Transverse colon (tissue), 4 donors: ENCODE data around the gene SNORC. TPM values are rescaled to one million over a fixed set of nuclear protein-coding genes. Genes with fewer than 3 reads are reported as not detected.

Experiments
- DNase-seq: peaks from one replicate; pipeline ENCODE4 v3.0.0-alpha.2; 2019
- H3K27ac ChIP-seq, 4 donors: fragments of 200-600 bp; sonication (generic); 2 replicates each; pipeline ENCODE4 v1.5.1; 2016 to 2018; ENCODE audit warnings: inconsistent platforms in 4 of 4
- H3K27me3 ChIP-seq: fragments of 200-600 bp; sonication (generic); 2 replicates; pipeline ENCODE4 v1.5.1; 2017; ENCODE audit warnings: inconsistent platforms
- H3K36me3 ChIP-seq, 4 donors: fragments of 200-600 bp; sonication (generic); 2 replicates each; pipeline ENCODE4 v1.5.1; 2017 to 2019; ENCODE audit warnings: inconsistent platforms in 4 of 4
- H3K4me1 ChIP-seq, 4 donors: fragments of 200-600 bp; sonication (generic); 2 replicates each; pipeline ENCODE4 v1.5.1; 2017 to 2020; ENCODE audit warnings: inconsistent platforms in 4 of 4
- H3K4me3 ChIP-seq, 4 donors: fragments of 200-600 bp; sonication (generic); 1 replicate in 1 of 4; 2 replicates in 3 of 4; pipeline versions ENCODE4 v1.5.1 to v1.6.1; 2017 to 2019; ENCODE audit warnings: inconsistent platforms in 4 of 4
- H3K9me3 ChIP-seq, 2 donors: fragments of 200-600 bp; sonication (generic); 2 replicates each; pipeline ENCODE4 v1.5.1; 2017 to 2019; ENCODE audit warnings: inconsistent platforms in 2 of 2
- CTCF ChIP-seq, 5 experiments: fragments of 200-600 bp in 3 of 5; fragments of 450-650 bp in 2 of 5; sonication (generic) in 3 of 5; IDR thresholded peaks; 1 replicate in 2 of 5; 2 replicates in 3 of 5; pipeline ENCODE4 v1.5.1; 2016 to 2017; ENCODE audit warnings: antibody characterized with exemption in 5 of 5, inconsistent platforms in 3 of 5, mild to moderate bottlenecking in 2 of 5, moderate library complexity in 1 of 5
- EP300 ChIP-seq: sonication (generic); formaldehyde crosslinking; IDR thresholded peaks from one replicate; pipeline ENCODE4 v1.6.1; 2017; ENCODE audit warnings: antibody characterized with exemption, low read depth
- POLR2A ChIP-seq: fragments of 450-650 bp; IDR thresholded peaks from one replicate; pipeline ENCODE4 v1.6.1; 2016; ENCODE audit warnings: antibody characterized with exemption, mild to moderate bottlenecking, moderate library complexity
- POLR2AphosphoS5 ChIP-seq, 3 donors: sonication (generic); formaldehyde crosslinking; IDR thresholded peaks; one replicate each; pipeline ENCODE4 v1.6.1; 2016; ENCODE audit warnings: antibody characterized with exemption in 3 of 3
- WGBS, 2 donors: methylation state at CpG; one replicate each; pipeline ENCODE4 v1.1.5; 2018; ENCODE audit warnings: low coverage in 1 of 2; 5-methylcytosine and 5-hydroxymethylcytosine counted together
- in situ Hi-C, 4 donors: fragments of 200-750 bp; cut with MboI; loops; one replicate each; pipeline versions ENCODE4 v1.15.0 to v1.15.1; 2017; ENCODE audit warnings: low sequenced_read_pairs in 3 of 4, low pct_ligation_motif_present in 1 of 4, low pct_unique_long_range_greater_than_20kb in 1 of 4
- intact Hi-C: fragments of 100-400 bp; cut with DNase I; formaldehyde crosslinking; loops from one replicate; pipeline ENCODE4 v1.15.1; 2023; ENCODE audit warnings: low total_unique reads
- total RNA-seq, 4 donors: library from RNA; depleted of rRNA; stranded (reverse); fragments of >200 nt; gene quantifications; one replicate each; pipeline ENCODE4 v1.1.0, GENCODE V29; 2016

SNORC gene
- total RNA-seq, 4 donors from 2014 or later = 13.9 to 45.6 (median 17.2) TPM

GRCh38 chr2:232880764-232881351 is 10.8 kb downstream of the SNORC start:
- no peak for DNase-seq
- in situ Hi-C loops (no loop called here), intact Hi-C loops (no loop called here)
- Histone ChIP-seq H3K27me3 (peaks cover 21% of the 10 kb centered on the region), H3K36me3 (no peaks in the 10 kb centered on the region), H3K4me3 (no peak overlapping the region), H3K27ac (no peak overlapping the region), H3K4me1 (peaks cover 0 to 9% (median 4%) of the 10 kb centered on the region in 4 donors), H3K9me3 (no peaks in the 10 kb centered on the region)
- TF ChIP-seq CTCF (IDR thresholded peaks at IDR 0.05) (no peak), POLR2A (no peak), POLR2AphosphoS5 (IDR thresholded peaks at IDR 0.05) (no peak), EP300 (no peak)
- WGBS, 2 donors = 77% methylated on average over 17 of the region's 17 CpGs; no CpG with 5 or more reads in 1 of the 2 donors

GRCh38 chr2:232882085-232882484 is 12.0 kb downstream of the SNORC start:
- no peak for DNase-seq
- no peak overlapping the region for H3K4me3 ChIP-seq
- H3K4me1 ChIP-seq = peaks cover 0 to under 1% (median 0%) of the 10 kb centered on the region in 4 donors
- no peaks in the 10 kb centered on the region for H3K9me3 ChIP-seq
- intact Hi-C loops (no loop called here), in situ Hi-C loops (no loop called here)
- H3K36me3 ChIP-seq = no peaks in the 10 kb centered on the region
- H3K27ac ChIP-seq = no peak overlapping the region
- peaks cover 8% of the 10 kb centered on the region for H3K27me3 ChIP-seq
- WGBS, 2 donors = 93% methylated on average over 15 of the region's 17 CpGs; no CpG with 5 or more reads in 1 of the 2 donors
- TF ChIP-seq CTCF (IDR thresholded peaks at IDR 0.05) = no peak
- TF ChIP-seq POLR2A = no peak
- no peak for TF ChIP-seq EP300
- no peak for TF ChIP-seq POLR2AphosphoS5 (IDR thresholded peaks at IDR 0.05)

- no peak overlapping the region for H3K4me3 ChIP-seq
- WGBS, 2 donors = 91% methylated on average over 20 of the region's 20 CpGs; no CpG with 5 or more reads in 1 of the 2 donors
- no peaks in the 10 kb centered on the region for H3K4me1 ChIP-seq
- H3K27me3 ChIP-seq = peaks cover 3% of the 10 kb centered on the region
- no peak for DNase-seq
- no peak for TF ChIP-seq POLR2AphosphoS5 (IDR thresholded peaks at IDR 0.05)
- H3K9me3 ChIP-seq = no peaks in the 10 kb centered on the region
- in situ Hi-C loops (no loop called here), intact Hi-C loops (no loop called here)
- no peaks in the 10 kb centered on the region for H3K36me3 ChIP-seq
- H3K27ac ChIP-seq = no peak overlapping the region
Measured at GRCh38 chr2:232882505-232883115, 12.5 kb downstream of the SNORC start.

- Histone ChIP-seq H3K36me3 (no peaks in the 10 kb centered on the region), H3K4me3 (no peak overlapping the region), H3K9me3 (no peaks in the 10 kb centered on the region), H3K27ac (no peak overlapping the region), H3K27me3 (no peaks in the 10 kb centered on the region), H3K4me1 (no peaks in the 10 kb centered on the region)
- WGBS, 2 donors = 86 to 91% methylated on average over 5 to 27 of the region's 29 CpGs
- intact Hi-C loops = no loop called here
- in situ Hi-C loops = no loop called here
- TF ChIP-seq POLR2AphosphoS5 (IDR thresholded peaks at IDR 0.05) (no peak), CTCF (IDR thresholded peaks at IDR 0.05) (no peak), EP300 (no peak), POLR2A (no peak)
- no peak for DNase-seq
Measured at GRCh38 chr2:232883116-232883721, 13.2 kb downstream of the SNORC start.
